Endodermal cell (in vitro differentiated cells): ENCODE results near the gene TRIM62. TPM values are rescaled to one million over a fixed set of nuclear protein-coding genes. Genes with fewer than 3 reads are reported as not detected.

ENCODE experiments used
- DNase-seq: peaks from one replicate; pipeline ENCODE4 v3.0.0-alpha.2; 2017
- H3K27ac ChIP-seq: 2 replicates; pipeline ENCODE4 v1.5.1; 2013; ENCODE audit warnings: mild to moderate bottlenecking, low read depth, low read length, moderate library complexity
- H3K27me3 ChIP-seq: 2 replicates; pipeline ENCODE4 v1.6.1; 2013; ENCODE audit warnings: mild to moderate bottlenecking, low read length, moderate library complexity; ENCODE audit not compliant: insufficient read depth, control insufficient read depth, poor library complexity, severe bottlenecking
- H3K36me3 ChIP-seq: 2 replicates; pipeline ENCODE4 v1.7.0; 2013; ENCODE audit warnings: mild to moderate bottlenecking, low read length, moderate library complexity; ENCODE audit not compliant: control insufficient read depth, insufficient read depth
- H3K4me1 ChIP-seq: one replicate; pipeline ENCODE4 v1.7.0; 2013; ENCODE audit warnings: low read length; ENCODE audit not compliant: control insufficient read depth, insufficient read depth
- H3K4me3 ChIP-seq: 2 replicates; pipeline ENCODE4 v1.5.1; 2013; ENCODE audit warnings: mild to moderate bottlenecking, low read length, moderate library complexity
- H3K9ac ChIP-seq: 2 replicates; pipeline ENCODE4 v1.6.1; 2013; ENCODE audit warnings: mild to moderate bottlenecking, low read length, moderate library complexity; ENCODE audit not compliant: poor library complexity, severe bottlenecking; ENCODE audit errors: extremely low read depth
- H3K9me3 ChIP-seq: 2 replicates; pipeline ENCODE4 v1.6.1; 2013; ENCODE audit warnings: mild to moderate bottlenecking, low read length, moderate library complexity; ENCODE audit not compliant: control insufficient read depth
- H3K27ac Mint-ChIP-seq: 2 replicates; pipeline ENCODE4 v1.8.0; 2020; ENCODE audit warnings: mixed read lengths
- H3K27me3 Mint-ChIP-seq: 2 replicates; pipeline ENCODE4 v1.8.0; 2021; ENCODE audit warnings: mild to moderate bottlenecking, mixed read lengths; ENCODE audit not compliant: insufficient read depth
- H3K36me3 Mint-ChIP-seq: 2 replicates; pipeline ENCODE4 v1.8.0; 2020; ENCODE audit warnings: low read depth, mixed read lengths
- H3K4me1 Mint-ChIP-seq: 2 replicates; pipeline ENCODE4 v1.8.0; 2020; ENCODE audit warnings: mixed read lengths
- H3K4me3 Mint-ChIP-seq: 2 replicates; pipeline ENCODE4 v1.8.0; 2020; ENCODE audit warnings: mild to moderate bottlenecking, moderate library complexity, mixed read lengths
- H3K9me3 Mint-ChIP-seq: 2 replicates; pipeline ENCODE4 v1.8.0; 2020; ENCODE audit warnings: mild to moderate bottlenecking, mixed read lengths
- WGBS, 2 experiments: methylation state at CpG; one replicate each; pipeline versions ENCODE4 v1.1.5 to v1.1.7; 2013; ENCODE audit warnings: missing lambda C conversion rate in 2 of 2, mixed read lengths in 1 of 2; ENCODE audit not compliant: insufficient coverage in 1 of 2, insufficient read length in 1 of 2; 5-methylcytosine and 5-hydroxymethylcytosine counted together
- total RNA-seq, 2 donors: library from RNA; stranded (reverse); fragmentation: NEBNext Ultra II Directional in 1 of 2; extraction: Animal tissue kit (Norgen Biotek cat#: 25700) in 1 of 2; gene quantifications; 2 replicates in 1 of 2; 3 replicates in 1 of 2; pipeline ENCODE4 v1.2.1, GENCODE V29; 2021
- TF ChIP-seq, protein P1 (sequence below): fragments of 200-600 bp; sonication (generic); conservative IDR thresholded peaks from 2 replicates; pipeline ENCODE4 v1.5.0; 2021; ENCODE audit warnings: antibody characterized with exemption, mild to moderate bottlenecking

Gene TRIM62
- total RNA-seq, 2 donors from 2014 or later, result 5.1 to 6.0 TPM

DNA sequence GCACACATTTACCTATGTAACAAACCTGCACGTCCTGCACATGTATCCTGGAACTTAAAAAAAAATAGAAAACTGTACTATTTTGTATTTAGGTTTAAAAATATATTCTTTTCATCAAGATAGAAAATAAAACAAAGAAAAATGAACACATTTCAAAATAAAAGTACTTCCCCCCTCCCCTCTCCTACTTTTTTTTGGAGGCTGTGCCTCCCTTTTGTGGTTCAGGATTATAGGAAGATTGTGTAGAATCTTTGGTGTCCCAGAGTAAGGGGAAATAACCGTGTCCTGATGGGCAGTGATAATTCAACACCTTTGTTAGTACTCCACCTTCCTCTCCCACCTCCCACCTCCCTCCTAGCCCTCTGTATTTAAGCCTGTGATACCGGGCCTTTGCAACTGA is 40.1 kb downstream of the TRIM62 start:
- Histone ChIP-seq H3K9ac (no peak overlapping the region), H3K9me3 (no peaks in the 10 kb centered on the region), H3K27me3 (no peaks in the 10 kb centered on the region), H3K4me3 (no peak overlapping the region), H3K36me3 (no peaks in the 10 kb centered on the region), H3K4me1 (no peaks in the 10 kb centered on the region), H3K27ac (no peak overlapping the region)
- no peaks in the 10 kb centered on the region for H3K9me3 Mint-ChIP-seq
- no peak overlapping the region for H3K4me3 Mint-ChIP-seq
- no peak for DNase-seq
- WGBS, 2 experiments, result 77% methylated on average over 2 of the region's 3 CpGs; no CpG with 5 or more reads in 1 of the 2 experiments
- H3K4me1 Mint-ChIP-seq, result peaks cover 11% of the 10 kb centered on the region
- H3K27me3 Mint-ChIP-seq, result no peaks in the 10 kb centered on the region
- TF ChIP-seq, protein P1, sequence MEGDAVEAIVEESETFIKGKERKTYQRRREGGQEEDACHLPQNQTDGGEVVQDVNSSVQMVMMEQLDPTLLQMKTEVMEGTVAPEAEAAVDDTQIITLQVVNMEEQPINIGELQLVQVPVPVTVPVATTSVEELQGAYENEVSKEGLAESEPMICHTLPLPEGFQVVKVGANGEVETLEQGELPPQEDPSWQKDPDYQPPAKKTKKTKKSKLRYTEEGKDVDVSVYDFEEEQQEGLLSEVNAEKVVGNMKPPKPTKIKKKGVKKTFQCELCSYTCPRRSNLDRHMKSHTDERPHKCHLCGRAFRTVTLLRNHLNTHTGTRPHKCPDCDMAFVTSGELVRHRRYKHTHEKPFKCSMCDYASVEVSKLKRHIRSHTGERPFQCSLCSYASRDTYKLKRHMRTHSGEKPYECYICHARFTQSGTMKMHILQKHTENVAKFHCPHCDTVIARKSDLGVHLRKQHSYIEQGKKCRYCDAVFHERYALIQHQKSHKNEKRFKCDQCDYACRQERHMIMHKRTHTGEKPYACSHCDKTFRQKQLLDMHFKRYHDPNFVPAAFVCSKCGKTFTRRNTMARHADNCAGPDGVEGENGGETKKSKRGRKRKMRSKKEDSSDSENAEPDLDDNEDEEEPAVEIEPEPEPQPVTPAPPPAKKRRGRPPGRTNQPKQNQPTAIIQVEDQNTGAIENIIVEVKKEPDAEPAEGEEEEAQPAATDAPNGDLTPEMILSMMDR, result no peak
- H3K27ac Mint-ChIP-seq, result no peak overlapping the region
- peaks cover 3% of the 10 kb centered on the region for H3K36me3 Mint-ChIP-seq

DNA sequence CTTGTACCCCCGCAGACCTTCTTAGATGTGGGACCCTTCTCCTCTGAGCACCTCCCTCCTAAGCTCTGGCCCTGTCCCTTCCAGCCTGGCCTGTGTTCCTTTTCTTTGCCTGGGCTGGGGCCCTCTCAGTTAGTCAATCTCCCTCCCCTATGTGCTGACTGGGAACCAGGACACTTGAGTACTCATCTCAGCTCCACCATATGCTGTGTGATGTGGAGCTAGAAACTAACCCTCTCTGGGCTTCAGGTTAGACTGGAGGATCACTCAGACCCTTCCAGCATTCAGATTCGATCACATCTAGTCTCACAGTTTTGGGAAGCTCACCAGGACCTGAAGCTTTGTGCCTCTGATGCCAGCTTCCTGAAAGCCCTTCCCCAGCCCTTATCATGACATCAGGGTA is 40.6 kb downstream of the TRIM62 start:
- Mint-ChIP-seq H3K27me3 (no peaks in the 10 kb centered on the region), H3K9me3 (no peaks in the 10 kb centered on the region), H3K27ac (peak overlapping the region; percentile 59), H3K4me3 (no peak overlapping the region), H3K4me1 (peaks cover 11% of the 10 kb centered on the region), H3K36me3 (no peaks in the 10 kb centered on the region)
- Histone ChIP-seq H3K36me3 (no peaks in the 10 kb centered on the region), H3K9ac (no peak overlapping the region), H3K4me1 (no peaks in the 10 kb centered on the region), H3K9me3 (no peaks in the 10 kb centered on the region), H3K27ac (no peak overlapping the region), H3K4me3 (no peak overlapping the region), H3K27me3 (no peaks in the 10 kb centered on the region)
- DNase-seq, result no peak
- 88 to 94% methylated on average over 2 of the region's 2 CpGs for WGBS, 2 experiments
- TF ChIP-seq, protein P1, result no peak

DNA sequence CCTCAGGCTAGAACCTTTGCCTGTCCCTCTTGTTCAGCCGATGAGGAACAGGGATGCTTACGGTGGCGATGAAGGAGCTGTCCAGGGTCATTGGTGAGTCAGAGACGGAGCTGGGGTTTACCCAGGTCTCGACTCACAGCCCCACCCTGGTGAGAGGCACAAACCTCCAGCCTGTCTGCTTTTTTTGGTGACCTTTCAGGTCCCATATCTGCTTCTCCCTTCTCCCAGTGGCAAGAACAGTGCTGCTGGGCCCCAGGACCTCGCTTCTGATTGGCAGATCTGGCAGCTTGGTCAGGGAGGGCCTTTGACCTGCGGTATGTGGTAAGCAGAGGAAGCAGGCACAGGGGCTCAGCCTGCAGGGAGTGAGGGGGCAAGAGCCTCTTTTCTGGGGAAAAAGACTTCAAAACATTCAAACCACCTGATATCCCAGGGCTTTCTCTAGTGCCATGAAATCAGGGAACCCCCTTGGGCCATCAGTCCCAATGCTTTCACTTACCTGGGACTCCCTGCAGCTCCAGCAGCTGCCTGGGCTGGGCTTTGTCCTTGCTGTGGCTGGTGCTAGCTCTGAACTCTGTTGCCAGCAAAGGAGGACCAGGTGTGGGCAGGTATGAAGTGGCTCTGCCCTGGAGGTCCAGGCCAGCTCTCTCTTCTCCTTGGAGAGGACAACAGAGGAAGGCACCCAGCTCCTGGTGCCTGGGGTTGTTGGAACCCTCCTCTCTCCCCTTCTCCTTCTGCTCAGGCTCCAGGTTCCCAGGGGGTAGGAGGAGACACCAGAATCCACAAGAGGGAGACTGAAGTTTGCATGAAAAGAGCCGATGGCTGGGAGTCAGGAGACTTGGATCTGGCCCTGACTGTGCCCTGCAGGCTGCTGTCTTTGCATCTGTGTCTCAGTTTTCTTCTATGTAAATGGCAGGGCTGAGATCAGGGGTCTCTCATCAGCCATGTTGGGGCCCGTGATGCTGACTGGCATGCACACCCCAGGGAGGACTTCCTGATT is 41.4 kb downstream of the TRIM62 start:
- H3K27ac Mint-ChIP-seq, result peak overlapping the region; percentile 59
- no peak overlapping the region for H3K9ac ChIP-seq
- no peaks in the 10 kb centered on the region for H3K36me3 ChIP-seq
- no peaks in the 10 kb centered on the region for H3K4me1 ChIP-seq
- TF ChIP-seq, protein P1, result peak; percentile 48
- no peaks in the 10 kb centered on the region for H3K9me3 Mint-ChIP-seq
- H3K27me3 ChIP-seq, result no peaks in the 10 kb centered on the region
- peak; percentile 84 for DNase-seq
- H3K36me3 Mint-ChIP-seq, result no peaks in the 10 kb centered on the region
- H3K9me3 ChIP-seq, result no peaks in the 10 kb centered on the region
- H3K4me3 Mint-ChIP-seq, result no peak overlapping the region
- no peak overlapping the region for H3K4me3 ChIP-seq
- WGBS, 2 experiments, result 59 to 72% methylated on average over 8 to 9 of the region's 9 CpGs
- H3K27ac ChIP-seq, result peak overlapping the region; percentile 37
- H3K4me1 Mint-ChIP-seq, result peaks cover 11% of the 10 kb centered on the region
- no peaks in the 10 kb centered on the region for H3K27me3 Mint-ChIP-seq
